Colonic mucosa (tissue), 4 donors: ENCODE results near the gene RCE1. TPM values are rescaled to one million over a fixed set of nuclear protein-coding genes. Genes with fewer than 3 reads are reported as not detected.

Experiments used
- DNase-seq: peaks from one replicate; pipeline ENCODE4 v3.0.0-alpha.2; 2020
- H3K27ac ChIP-seq: fragments of 200-600 bp; one replicate; pipeline ENCODE4 v1.8.0; 2021
- H3K27me3 ChIP-seq: fragments of 200-600 bp; one replicate; pipeline ENCODE4 v1.8.0; 2021
- H3K36me3 ChIP-seq: fragments of 200-600 bp; one replicate; pipeline ENCODE4 v1.8.0; 2021
- H3K4me1 ChIP-seq: fragments of 200-600 bp; one replicate; pipeline ENCODE4 v1.8.0; 2021; ENCODE audit warnings: mild to moderate bottlenecking
- H3K4me3 ChIP-seq: fragments of 200-600 bp; one replicate; pipeline ENCODE4 v1.8.0; 2021
- H3K9ac ChIP-seq, 2 donors: one replicate each; pipeline ENCODE4 v1.7.0; 2013; ENCODE audit warnings: control low read depth in 2 of 2, low read depth in 2 of 2, low read length in 2 of 2
- H3K9me3 ChIP-seq: fragments of 200-600 bp; one replicate; pipeline ENCODE4 v1.8.0; 2021
- CTCF ChIP-seq: fragments of 200-600 bp; IDR thresholded peaks from one replicate; pipeline ENCODE4 v1.8.0; 2022; ENCODE audit warnings: antibody characterized with exemption, mild to moderate bottlenecking
- intact Hi-C: fragments of 100-400 bp; cut with DNase I; formaldehyde crosslinking; loops from one replicate; pipeline ENCODE4 v1.14.1; 2022
- total RNA-seq, 2 donors: library from RNA; stranded (reverse); fragmentation: NEBNext Ultra II Directional in 1 of 2; extraction: Animal tissue kit (Norgen Biotek cat#: 25700) in 1 of 2; gene quantifications; one replicate each; pipeline ENCODE4 v1.2.1, GENCODE V29; 2021
- donor health status: healthy.
- donor health status: DM: no; HTN: no; CAD: no.
- donor health status: DM: no; HTN: no; CAD: no.

Gene RCE1
- total RNA-seq, 2 donors from 2014 or later: 27.0 to 35.9 TPM

- H3K27me3 ChIP-seq: no peaks in the 10 kb centered on the region
- intact Hi-C loops: no loop called here
- no peaks in the 10 kb centered on the region for H3K9me3 ChIP-seq
- no peak for DNase-seq
- H3K27ac ChIP-seq: no peak overlapping the region
- H3K9ac ChIP-seq: peak overlapping the region; percentile 98 to 100
- TF ChIP-seq CTCF: no peak
- H3K4me3 ChIP-seq: peak overlapping the region; percentile 98
- H3K4me1 ChIP-seq: peaks cover 12% of the 10 kb centered on the region
- H3K36me3 ChIP-seq: peaks cover 10% of the 10 kb centered on the region
These were observed 1.4 kb upstream of the RCE1 start for GRCh38 chr11:66841861-66842260.

- peaks cover 10% of the 10 kb centered on the region for H3K36me3 ChIP-seq
- no peak for TF ChIP-seq CTCF
- peak overlapping the region; percentile 96 for H3K27ac ChIP-seq
- peak overlapping the region; percentile 98 for H3K4me3 ChIP-seq
- H3K9ac ChIP-seq: peak overlapping the region; percentile 98 to 100
- peaks cover 12% of the 10 kb centered on the region for H3K4me1 ChIP-seq
- H3K27me3 ChIP-seq: no peaks in the 10 kb centered on the region
- peak; percentile 20 for DNase-seq
- intact Hi-C loops: no loop called here
- H3K9me3 ChIP-seq: no peaks in the 10 kb centered on the region
These were observed 743 bp upstream of the RCE1 start for GRCh38 chr11:66842501-66842895.

GRCh38 chr11:66843776-66844495 lies 695 bp downstream of the RCE1 start:
- H3K27me3 ChIP-seq: no peaks in the 10 kb centered on the region
- DNase-seq: no peak
- TF ChIP-seq CTCF: no peak
- peaks cover 12% of the 10 kb centered on the region for H3K4me1 ChIP-seq
- intact Hi-C loops: no loop called here
- peak overlapping the region; percentile 98 to 100 for H3K9ac ChIP-seq
- H3K36me3 ChIP-seq: peaks cover 10% of the 10 kb centered on the region
- peak overlapping the region; percentile 98 for H3K4me3 ChIP-seq
- no peaks in the 10 kb centered on the region for H3K9me3 ChIP-seq
- peak overlapping the region; percentile 96 for H3K27ac ChIP-seq

GRCh38 chr11:66844496-66845142 lies 1.4 kb downstream of the RCE1 start:
- TF ChIP-seq CTCF: no peak
- Histone ChIP-seq H3K36me3 (peaks cover 10% of the 10 kb centered on the region), H3K9ac (peak overlapping the region in 1 of 2 donors; percentile 100), H3K4me1 (peaks cover 12% of the 10 kb centered on the region), H3K4me3 (peak overlapping the region; percentile 98), H3K27me3 (no peaks in the 10 kb centered on the region), H3K9me3 (no peaks in the 10 kb centered on the region), H3K27ac (no peak overlapping the region)
- DNase-seq: no peak
- intact Hi-C loops: no loop called here

- intact Hi-C loops: no loop called here
- H3K4me3 ChIP-seq: no peak overlapping the region
- H3K9ac ChIP-seq: no peak overlapping the region
- peaks cover 10% of the 10 kb centered on the region for H3K36me3 ChIP-seq
- no peak for DNase-seq
- H3K9me3 ChIP-seq: no peaks in the 10 kb centered on the region
- peaks cover 12% of the 10 kb centered on the region for H3K4me1 ChIP-seq
- H3K27me3 ChIP-seq: no peaks in the 10 kb centered on the region
- TF ChIP-seq CTCF: no peak
- no peak overlapping the region for H3K27ac ChIP-seq
These were observed 2.1 kb downstream of the RCE1 start for GRCh38 chr11:66845143-66845875.
